ENCODE measurements around the gene KLF13.
"Not testable (repeated sequence)": the region's sequence is repeated elsewhere in the genome, so short reads cannot be mapped to it uniquely, and the experiment has no call there.

The KLF13 gene

GRCh38 chr15:31345606-31346366, 19.2 kb downstream of the KLF13 start:
- DNase-seq (ENCODE audit: low read depth in 2 of 2), result no peak

GRCh38 chr15:31346367-31347066, 19.9 kb downstream of the KLF13 start:
- DNase-seq (ENCODE audit: low read depth in 2 of 2), result no peak

- peak; percentile 60 to 69 for DNase-seq (ENCODE audit: low read depth in 2 of 2)
These were observed 20.7 kb downstream of the KLF13 start for GRCh38 chr15:31347067-31347975.

GRCh38 chr15:31347981-31348803, 21.6 kb downstream of the KLF13 start:
- DNase-seq (ENCODE audit: low read depth in 2 of 2), result no peak

- DNase-seq (ENCODE audit: low read depth in 2 of 2), result no peak
These were observed 22.9 kb downstream of the KLF13 start for GRCh38 chr15:31349233-31350141.

GRCh38 chr15:31350771-31351170, 24.1 kb downstream of the KLF13 start:
- DNase-seq (ENCODE audit: low read depth in 2 of 2), result no peak

GRCh38 chr15:31352339-31352751, 25.7 kb downstream of the KLF13 start:
- no peak for DNase-seq (ENCODE audit: low read depth in 2 of 2)

GRCh38 chr15:31352911-31353811, 26.5 kb downstream of the KLF13 start:
- peak in 1 of 2 donors; percentile 39 for DNase-seq (ENCODE audit: low read depth in 2 of 2)

- no peak for DNase-seq (ENCODE audit: low read depth in 2 of 2)
These were observed 27.3 kb downstream of the KLF13 start for GRCh38 chr15:31353931-31354330.

- not testable (repeated sequence) for DNase-seq (ENCODE audit: low read depth in 2 of 2)
These were observed 29.5 kb downstream of the KLF13 start for GRCh38 chr15:31356097-31356496.

GRCh38 chr15:31357148-31357547, 30.5 kb downstream of the KLF13 start:
- no peak for DNase-seq (ENCODE audit: low read depth in 2 of 2)

GRCh38 chr15:31358163-31358562, 31.5 kb downstream of the KLF13 start:
- no peak for DNase-seq (ENCODE audit: low read depth in 2 of 2)

- DNase-seq (ENCODE audit: low read depth in 2 of 2), result no peak
These were observed 32.5 kb downstream of the KLF13 start for GRCh38 chr15:31358957-31359701.

GRCh38 chr15:31359702-31360111, 33.1 kb downstream of the KLF13 start:
- DNase-seq (ENCODE audit: low read depth in 2 of 2), result no peak

- no peak for DNase-seq (ENCODE audit: low read depth in 2 of 2)
These were observed 33.5 kb downstream of the KLF13 start for GRCh38 chr15:31360158-31360561.

GRCh38 chr15:31360843-31361763, 34.5 kb downstream of the KLF13 start:
- DNase-seq (ENCODE audit: low read depth in 2 of 2), result peak; percentile 33 to 47

GRCh38 chr15:31361764-31362515, 35.3 kb downstream of the KLF13 start:
- DNase-seq (ENCODE audit: low read depth in 2 of 2), result no peak

Data from activated CD8-positive, alpha-beta memory T cell treated with anti-CD3 and anti-CD28 coated beads for 4 hours (primary cell).